GM21360 (cell line): ENCODE results near the gene FHL2.
"Not testable (repeated sequence)": the region's sequence is repeated elsewhere in the genome, so short reads cannot be mapped to it uniquely, and the experiment has no call there.

ENCODE experiments used
- ATAC-seq: cut with Tn5 transposase; IDR thresholded peaks from one replicate; pipeline ENCODE4 v1.9.1; 2021; ENCODE audit warnings: mild to moderate bottlenecking, moderate library complexity; ENCODE audit not compliant: unreplicated experiment

The FHL2 gene

DNA sequence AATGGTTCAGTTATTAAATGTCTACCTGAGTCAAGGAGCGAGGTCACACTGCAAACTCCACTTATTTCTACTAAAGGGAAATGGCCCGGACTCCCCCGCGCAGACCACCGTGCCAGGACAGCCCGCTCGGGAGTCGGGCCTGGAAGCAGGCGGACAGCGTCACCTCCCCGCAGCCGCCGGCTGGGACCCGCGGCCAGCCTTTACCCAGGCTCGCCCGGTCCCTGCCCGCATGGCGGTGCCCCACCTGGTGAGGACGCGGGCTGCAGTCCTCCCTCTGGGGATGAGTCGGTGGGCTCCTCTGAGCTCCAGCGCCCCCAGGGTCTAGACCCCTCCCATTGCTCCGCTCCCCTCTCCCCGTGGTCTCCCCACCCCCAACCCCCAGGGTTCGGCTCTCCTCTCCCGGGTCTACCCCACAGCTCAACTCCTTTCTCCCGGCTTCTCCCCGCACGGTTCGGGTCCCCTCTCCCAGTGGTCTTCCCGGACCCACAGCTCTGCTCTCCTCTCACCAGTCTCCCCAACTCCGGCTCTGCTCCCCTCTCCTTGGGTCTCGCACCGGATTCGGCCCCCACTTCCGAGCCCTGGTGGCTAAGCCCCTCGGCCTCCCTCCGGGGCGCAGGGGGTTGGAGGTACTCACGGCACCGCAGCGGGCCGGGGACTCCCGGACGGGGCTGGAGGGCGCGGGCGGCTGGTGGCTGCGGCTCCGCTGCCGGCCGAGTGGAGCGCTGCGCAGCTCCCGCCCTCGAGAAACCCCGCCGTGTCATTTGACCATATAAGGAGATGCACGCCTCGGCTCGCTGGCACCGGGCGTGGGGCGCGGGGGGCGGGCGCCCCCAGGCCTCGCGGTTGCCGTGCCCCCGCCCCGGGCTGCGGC, at the start of gene FHL2:
Gene FHL2, minus strand, starts transcription at position 716 of the 871 bp plus-strand sequence. CDS start 12,535 bp downstream, outside the sequence.
- peak; percentile 99 for ATAC-seq

DNA sequence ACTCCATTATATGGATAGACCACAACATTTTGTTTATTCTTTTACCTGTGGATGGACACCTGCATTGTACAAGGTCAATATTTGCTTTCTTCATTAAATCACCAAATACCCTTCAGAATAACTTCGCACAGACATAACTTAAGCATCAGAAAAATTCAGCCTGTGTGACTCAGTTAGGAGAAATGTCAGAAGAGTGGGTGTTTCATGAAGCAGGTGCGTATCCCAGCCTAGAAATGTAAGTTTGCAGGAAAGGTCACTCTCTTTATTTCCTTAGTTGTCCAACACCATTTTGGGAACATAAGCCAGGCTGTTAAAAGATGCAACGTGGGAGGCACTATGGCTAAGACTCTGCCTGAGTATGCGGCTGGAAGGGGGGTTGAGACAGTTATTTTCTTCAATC, 48.6 kb upstream of the FHL2 start:
- no peak for ATAC-seq

DNA sequence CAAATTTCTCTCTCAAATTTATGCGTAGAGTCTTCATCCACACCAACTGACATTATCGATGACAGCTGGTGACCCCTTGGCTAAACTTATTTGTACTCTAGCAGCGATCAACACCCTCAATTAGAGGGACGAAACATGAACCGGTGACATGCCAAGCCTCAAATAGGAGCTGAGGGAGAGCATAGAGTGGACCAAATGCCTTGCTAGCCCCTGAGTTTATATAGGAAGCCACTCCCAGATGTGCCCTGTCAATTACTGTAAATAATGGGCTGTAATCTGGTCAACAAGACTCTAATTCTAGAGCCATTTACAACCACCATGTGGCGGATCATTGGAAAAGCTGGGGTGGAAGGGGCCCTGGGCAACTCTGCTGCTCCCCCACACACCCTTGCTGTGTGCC, 47.6 kb upstream of the FHL2 start:
- ATAC-seq = no peak

DNA sequence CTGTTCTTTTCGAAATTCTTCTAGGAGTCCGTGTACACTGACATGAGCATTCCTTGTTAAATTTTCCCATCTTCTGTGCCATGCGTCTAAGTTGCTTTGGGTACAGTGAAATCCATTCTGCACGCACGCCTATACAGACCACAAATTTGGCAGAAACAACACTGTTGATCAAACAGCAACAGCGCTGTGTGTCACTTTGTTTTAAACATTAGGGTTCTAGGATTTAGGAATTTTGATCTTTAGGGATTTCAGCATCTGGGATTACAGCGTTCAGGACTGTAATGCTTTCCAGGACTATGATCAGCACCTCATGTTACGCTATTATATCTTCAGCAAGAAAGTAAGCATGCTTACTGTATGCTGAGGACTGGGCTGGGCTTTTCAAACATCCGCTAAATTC, 47.1 kb upstream of the FHL2 start:
- ATAC-seq = no peak

DNA sequence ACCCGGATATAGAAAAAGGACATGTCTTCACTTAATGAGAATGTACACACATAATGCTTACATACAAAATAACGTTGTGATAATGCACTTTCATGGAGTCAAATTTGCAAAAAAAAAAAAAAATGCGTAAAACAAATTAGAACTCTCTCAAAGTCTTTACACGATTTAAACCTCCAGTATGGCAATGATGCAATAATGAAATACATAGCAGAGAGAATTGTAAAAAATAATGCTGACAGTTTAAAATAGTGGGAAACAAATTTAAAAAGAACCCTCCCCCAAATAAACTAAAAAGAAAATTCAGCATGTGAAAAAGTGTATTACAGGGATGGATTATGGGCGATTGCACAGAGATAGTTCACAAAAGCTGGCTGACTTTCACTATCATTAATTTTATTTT, 46.6 kb upstream of the FHL2 start:
- no peak for ATAC-seq

DNA sequence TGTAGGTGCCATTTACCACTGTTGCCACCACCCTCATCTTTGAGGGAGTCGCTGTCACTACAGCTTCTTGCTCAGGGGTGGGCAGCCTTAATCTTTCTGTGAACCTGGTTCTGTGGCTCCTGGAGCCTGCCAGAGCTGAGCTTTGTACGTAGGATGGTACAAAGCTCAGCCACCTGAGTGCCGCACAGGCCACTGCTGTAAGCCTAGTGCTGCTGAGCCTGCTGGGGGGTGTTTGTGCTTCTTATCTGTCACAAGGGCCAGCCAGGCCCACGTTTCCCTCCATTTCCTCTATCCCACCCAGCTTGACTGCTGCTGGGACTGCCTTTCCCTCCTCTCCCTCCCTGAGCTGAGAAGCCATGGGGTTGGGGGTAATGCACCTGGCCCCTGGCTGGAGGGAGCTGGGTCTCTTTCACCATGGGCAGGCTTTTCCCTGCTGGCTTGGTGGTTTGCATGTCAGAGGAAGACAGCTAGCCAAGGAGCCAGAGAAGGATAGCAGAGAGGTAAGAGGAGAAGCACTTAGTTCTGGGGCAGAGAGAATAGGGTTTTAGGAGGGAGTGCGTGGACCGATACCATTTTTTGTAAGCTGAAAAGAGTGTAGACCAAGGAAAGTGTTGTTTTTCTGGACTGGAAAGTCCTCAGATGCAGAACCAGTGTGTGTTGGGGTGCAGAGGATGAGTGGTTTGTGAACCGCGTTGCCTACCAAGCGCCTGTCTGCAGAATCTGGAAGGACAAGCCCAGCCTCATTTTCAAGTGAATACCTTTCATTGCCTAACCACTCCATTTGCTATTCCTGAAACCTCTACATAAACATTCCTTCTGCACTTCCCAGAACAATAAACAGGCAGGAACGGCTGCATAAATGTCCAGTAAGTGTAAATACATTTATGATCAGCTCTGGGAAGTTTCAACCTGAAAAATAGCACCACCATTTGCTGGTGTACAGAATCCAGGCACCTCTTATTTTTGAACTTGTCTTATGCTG, 45.1 kb upstream of the FHL2 start:
- ATAC-seq = no peak

- no peak for ATAC-seq
Measured at GRCh38 chr2:105442721-105443120, 43.9 kb upstream of the FHL2 start.

DNA sequence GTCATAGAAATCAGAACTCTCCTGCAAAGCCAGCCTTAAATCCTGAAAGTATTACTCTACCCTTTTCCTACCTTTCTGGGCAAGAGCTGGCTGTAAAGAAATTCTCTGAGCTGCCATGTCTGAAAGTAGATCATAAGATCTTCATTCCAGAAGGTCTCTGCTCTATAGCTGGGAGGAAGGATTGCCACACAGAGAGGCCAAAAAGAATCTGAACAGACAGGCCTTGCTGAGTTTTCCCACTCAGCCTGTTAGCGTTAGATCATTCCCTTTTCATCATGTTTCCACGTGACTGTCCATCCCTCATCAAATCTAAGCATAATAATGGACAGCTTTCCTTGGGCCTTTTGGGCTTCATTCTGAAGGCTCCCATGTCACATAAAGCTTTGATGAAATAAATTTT, 43.2 kb upstream of the FHL2 start:
- ATAC-seq = no peak

- ATAC-seq = no peak
Measured at GRCh38 chr2:105439141-105439540, 40.3 kb upstream of the FHL2 start.

DNA sequence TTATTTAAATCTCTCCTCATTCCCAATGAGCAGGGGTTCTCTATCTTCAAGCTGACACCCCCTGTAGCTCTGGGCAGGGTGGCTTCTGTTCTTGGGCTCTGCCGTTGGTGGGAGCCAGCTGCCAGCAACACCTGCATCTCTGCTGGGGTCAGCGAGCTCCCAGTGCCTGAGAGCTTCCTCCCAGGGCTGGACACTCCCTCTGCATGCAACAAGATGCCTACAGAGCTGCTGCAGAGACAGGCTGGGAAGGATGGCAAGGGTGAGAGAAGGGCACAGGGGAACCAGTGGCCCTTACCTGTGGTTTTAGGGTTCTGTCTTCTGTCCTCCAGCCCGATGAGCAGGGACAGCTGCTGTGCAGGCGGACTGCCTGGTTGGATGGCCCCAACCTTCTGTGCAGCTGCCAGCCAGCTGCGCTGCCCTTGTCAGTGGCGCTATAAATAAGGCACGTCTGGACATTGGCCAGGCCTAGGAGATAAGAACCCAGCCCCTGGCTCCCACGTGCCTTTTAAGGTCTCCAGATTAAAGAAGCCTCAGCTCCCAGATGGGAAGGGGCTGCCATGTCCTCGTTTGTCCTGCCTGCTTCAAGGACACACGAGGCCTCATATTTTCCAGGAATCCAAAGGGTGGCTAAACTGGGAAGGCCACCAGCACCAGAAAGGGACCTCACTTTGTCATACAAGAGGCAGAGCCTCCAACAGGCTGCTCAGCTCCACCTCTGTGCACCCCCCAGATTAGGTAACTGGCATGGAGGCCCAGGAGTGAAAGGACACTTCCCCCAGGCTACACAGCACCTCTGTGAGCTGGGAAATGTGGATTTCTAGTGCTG, 39.5 kb upstream of the FHL2 start:
- ATAC-seq = no peak

DNA sequence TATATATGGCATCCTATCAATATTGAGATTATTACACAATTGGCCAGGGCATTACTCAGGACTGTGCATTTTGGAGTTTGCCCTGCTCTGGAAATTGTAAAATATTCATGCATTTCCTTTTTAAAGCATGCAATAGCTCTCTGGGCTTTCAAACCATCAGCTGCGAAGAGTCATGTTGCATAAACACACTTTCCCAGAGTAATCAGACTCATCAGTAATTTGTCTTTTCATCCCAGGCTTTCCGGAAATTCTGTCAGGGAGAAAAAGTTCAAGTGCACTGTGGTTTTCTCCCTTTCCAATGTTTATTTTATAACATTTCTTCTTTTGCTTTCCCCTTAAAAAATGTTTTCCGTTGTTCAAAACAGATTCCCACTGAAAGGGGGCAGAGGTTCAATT, 38.9 kb upstream of the FHL2 start:
- ATAC-seq = no peak

DNA sequence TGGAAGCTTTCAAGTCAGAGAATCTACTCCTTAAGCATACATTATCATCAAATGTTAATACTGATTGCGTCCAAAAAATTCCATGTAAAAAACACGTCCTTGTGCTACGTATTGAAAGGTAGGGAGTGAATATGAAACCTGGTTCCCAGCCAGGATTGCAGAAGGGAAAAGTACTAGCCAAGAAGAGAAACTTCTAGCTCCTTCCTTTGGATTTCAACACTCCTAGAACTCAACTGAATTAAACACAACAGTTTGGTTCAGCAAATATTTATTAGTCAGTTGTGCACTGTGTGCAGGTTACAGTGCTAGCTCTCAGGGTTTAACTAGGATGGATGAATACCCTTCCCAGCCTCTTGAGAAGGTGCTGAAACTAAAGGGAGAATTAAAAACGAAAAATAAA, 33.9 kb upstream of the FHL2 start:
- ATAC-seq = no peak

- no peak for ATAC-seq
Measured at GRCh38 chr2:105432044-105432399, 33.2 kb upstream of the FHL2 start.

- ATAC-seq = no peak
Measured at GRCh38 chr2:105431367-105432043, 32.7 kb upstream of the FHL2 start.

GRCh38 chr2:105428387-105429018, 29.7 kb upstream of the FHL2 start:
- ATAC-seq = no peak

DNA sequence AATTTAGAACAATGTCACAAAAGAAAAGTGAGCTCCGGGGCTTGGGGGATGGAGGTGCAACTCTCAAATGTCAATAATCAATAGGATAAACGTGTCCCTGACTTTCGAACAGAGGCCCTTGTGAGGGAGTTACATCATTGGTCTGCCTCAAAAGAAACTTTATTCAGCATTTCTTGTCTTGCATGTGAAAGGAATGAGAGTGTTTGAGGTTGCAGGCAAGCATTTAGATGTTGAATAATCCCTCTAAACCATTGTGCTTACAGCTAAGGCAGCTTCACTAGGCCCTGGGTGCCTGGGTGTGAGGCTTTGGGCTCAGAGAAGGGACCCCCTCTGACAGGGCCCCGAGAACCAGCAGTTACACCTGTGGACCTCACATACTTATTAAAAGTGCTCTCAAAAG, 28.6 kb upstream of the FHL2 start:
- ATAC-seq = no peak

- no peak for ATAC-seq
Measured at GRCh38 chr2:105426626-105427292, 27.9 kb upstream of the FHL2 start.

DNA sequence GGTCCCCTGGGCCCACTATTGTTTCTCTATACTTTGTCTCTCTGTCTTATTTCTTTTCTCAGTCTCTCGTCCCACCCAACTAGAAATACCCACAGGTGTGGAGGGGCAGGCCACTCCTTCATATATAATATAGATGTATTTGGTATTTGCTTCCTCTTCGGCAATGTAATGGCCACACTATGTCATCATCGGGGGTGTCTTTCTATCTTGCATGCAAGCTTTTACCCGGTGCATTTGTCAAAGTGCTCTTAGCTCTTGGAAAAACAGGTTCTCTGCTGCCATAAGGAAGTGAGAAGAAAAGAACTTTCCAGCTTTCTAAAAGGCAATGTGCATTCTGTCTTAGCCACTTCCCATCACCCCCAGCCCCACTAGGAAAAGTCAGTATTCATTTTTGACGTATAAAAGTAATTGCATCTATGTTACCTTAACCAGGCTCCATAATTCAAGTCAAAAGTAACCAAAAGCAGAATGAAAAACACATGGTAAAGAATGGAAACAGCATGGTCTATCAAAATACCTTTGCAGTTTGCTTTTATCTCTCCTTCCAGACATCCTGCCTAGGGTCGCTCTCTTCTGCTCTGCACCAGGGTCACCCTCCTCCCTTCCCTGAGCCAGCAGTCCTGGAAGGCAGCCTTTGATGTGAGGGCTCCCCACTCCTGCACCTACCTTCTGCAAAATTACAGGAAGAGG, 27.2 kb upstream of the FHL2 start:
- no peak for ATAC-seq

DNA sequence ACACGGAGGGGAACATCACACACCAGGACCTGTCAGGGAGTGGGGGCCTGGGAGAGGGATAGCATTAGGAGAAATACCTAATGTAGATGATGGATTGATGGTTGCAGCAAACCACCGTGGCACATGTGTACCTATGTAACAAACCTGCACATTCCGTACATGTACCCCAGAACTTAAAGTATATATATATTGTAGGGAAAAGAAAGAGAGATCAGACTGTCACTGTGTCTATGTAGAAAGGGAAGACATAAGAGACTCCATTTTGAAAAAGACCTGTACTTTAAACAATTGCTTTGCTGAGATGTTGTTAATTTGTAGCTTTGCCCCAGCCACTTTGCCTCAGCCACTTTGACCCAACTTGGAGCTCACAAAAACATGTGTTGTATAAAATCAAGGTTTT, 26.0 kb upstream of the FHL2 start:
- ATAC-seq = not testable (repeated sequence)
